ENCODE measurements around the gene OVOL1. TPM values are rescaled to one million over a fixed set of nuclear protein-coding genes. Genes with fewer than 3 reads are reported as not detected.

The OVOL1 gene
- total RNA-seq, 1 experiment from 2014 or later: 10.5 TPM

- intact Hi-C loops (cut with micrococcal nuclease; ENCODE audit: unreplicated experiment): loop anchor here (1.0 to 10.0 kb wide), 3 partner anchors 37 to 285 kb away; partner anchors contain the start of gene MALAT1
- TF ChIP-seq, protein P1, sequence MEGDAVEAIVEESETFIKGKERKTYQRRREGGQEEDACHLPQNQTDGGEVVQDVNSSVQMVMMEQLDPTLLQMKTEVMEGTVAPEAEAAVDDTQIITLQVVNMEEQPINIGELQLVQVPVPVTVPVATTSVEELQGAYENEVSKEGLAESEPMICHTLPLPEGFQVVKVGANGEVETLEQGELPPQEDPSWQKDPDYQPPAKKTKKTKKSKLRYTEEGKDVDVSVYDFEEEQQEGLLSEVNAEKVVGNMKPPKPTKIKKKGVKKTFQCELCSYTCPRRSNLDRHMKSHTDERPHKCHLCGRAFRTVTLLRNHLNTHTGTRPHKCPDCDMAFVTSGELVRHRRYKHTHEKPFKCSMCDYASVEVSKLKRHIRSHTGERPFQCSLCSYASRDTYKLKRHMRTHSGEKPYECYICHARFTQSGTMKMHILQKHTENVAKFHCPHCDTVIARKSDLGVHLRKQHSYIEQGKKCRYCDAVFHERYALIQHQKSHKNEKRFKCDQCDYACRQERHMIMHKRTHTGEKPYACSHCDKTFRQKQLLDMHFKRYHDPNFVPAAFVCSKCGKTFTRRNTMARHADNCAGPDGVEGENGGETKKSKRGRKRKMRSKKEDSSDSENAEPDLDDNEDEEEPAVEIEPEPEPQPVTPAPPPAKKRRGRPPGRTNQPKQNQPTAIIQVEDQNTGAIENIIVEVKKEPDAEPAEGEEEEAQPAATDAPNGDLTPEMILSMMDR (conservative IDR thresholded peaks at IDR 0.05): peak; percentile 94
- TF ChIP-seq EZH2 (IDR thresholded peaks at IDR 0.05; ENCODE audit: low read depth): no peak
- Histone ChIP-seq H4K20me1 (ENCODE audit: insufficient read depth) (no peaks in the 10 kb centered on the region; the same call in 1 of the 2 replicates), H3K27ac (peak overlapping the region; percentile 52), H2AFZ (peak overlapping the region; percentile 80), H3F3A (ENCODE audit: insufficient read depth, low read depth) (peaks cover 36% of the 10 kb centered on the region), H3K27me3 (ENCODE audit: insufficient read depth, low read depth) (no peaks in the 10 kb centered on the region), H3K4me1 (replicated peaks; ENCODE audit: insufficient read depth) (peaks cover 28% of the 10 kb centered on the region), H3K36me3 (ENCODE audit: low read depth) (0 out of 2 replicates have a peak, but pooled peaks cover 3% of the 10 kb centered on the region), H3K9me2 (ENCODE audit: insufficient read depth) (no peaks in the 10 kb centered on the region), H3K4me3 (peak overlapping the region; percentile 58), H3K9me3 (ENCODE audit: insufficient read depth, low read depth) (no peaks in the 10 kb centered on the region), H3K79me2 (ENCODE audit: low read depth) (peaks cover 13% of the 10 kb centered on the region), H3K4me2 (peak overlapping the region; percentile 79)
- TSS peak; percentile 24 for BruUV-seq (replicated peaks)
- POLR2A ChIA-PET (ENCODE audit: unreplicated experiment): no interaction called here
- DNase-seq: peak; percentile 62 to 90
- CTCF ChIA-PET: interaction anchor here (0.6 to 2.7 kb wide), 14 partner anchors 9 to 662 kb away, joined by 3 to 22 read pairs (median 4); partner anchors contain the start of gene KAT5
Observed at GRCh38 chr11:65779919-65780769, 6.7 kb upstream of the OVOL1 start.

DNA sequence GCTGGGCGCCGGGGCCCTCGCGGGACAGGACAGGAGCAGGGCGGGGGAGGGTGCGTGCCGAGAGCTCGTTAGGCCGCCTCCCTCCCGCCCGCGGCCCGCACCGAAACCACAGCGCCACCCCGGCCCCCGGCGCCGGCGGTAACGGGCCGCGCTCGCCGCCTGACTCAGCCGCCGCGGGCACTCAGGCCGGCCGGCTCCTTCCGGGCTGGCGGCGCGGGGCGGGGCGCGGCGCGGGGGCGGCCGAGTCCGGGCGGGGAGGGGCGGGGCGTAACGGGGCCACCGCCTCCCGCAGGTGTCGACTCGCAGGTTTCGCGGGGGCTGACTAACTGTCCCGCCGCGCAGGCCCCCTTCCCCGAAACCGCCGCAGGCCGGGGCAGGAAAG is 6.1 kb upstream of the OVOL1 start, which contains the start of gene AP5B1:
TSS of gene AP5B1 (minus strand) at position 207 of the 382 bp plus-strand sequence. CDS start 385 bp downstream, outside the sequence.
- TF ChIP-seq, protein P1 (conservative IDR thresholded peaks at IDR 0.05): no peak
- no peak for TF ChIP-seq EZH2 (IDR thresholded peaks at IDR 0.05; ENCODE audit: low read depth)
- peaks cover 23% of the 10 kb centered on the region for H3K4me1 ChIP-seq (replicated peaks; ENCODE audit: insufficient read depth)
- peaks cover 40% of the 10 kb centered on the region for H3F3A ChIP-seq (ENCODE audit: insufficient read depth, low read depth)
- peak within 1 kb of the TSS; percentile 58 for H3K4me3 ChIP-seq
- H3K4me2 ChIP-seq: peak within 1 kb of the TSS; percentile 79
- H3K36me3 ChIP-seq (ENCODE audit: low read depth): 0 out of 2 replicates have a peak, but pooled peaks cover 3% of the 10 kb centered on the region
- H3K27me3 ChIP-seq (ENCODE audit: insufficient read depth, low read depth): no peaks in the 10 kb centered on the region
- H2AFZ ChIP-seq: peak within 1 kb of the TSS; percentile 80
- H4K20me1 ChIP-seq (ENCODE audit: insufficient read depth): no peaks in the 10 kb centered on the region; the same call in 1 of the 2 replicates
- DNase-seq: peak; percentile 49 to 83
- H3K79me2 ChIP-seq (ENCODE audit: low read depth): peaks cover 13% of the 10 kb centered on the region
- ChIA-PET CTCF (interaction anchor here (0.6 to 2.5 kb wide), 5 partner anchors 8 to 662 kb away, joined by 3 to 22 read pairs (median 5); partner anchors contain the start of gene KAT5), POLR2A (ENCODE audit: unreplicated experiment) (interaction anchor here (0.6 kb wide), 1 partner anchor 110 kb away, joined by 3 read pairs; the partner anchor contains the start of gene CCDC85B)
- H3K27ac ChIP-seq: peak within 1 kb of the TSS; percentile 52
- intact Hi-C loops (cut with micrococcal nuclease; ENCODE audit: unreplicated experiment): loop anchor here (1.0 to 10.0 kb wide), 3 partner anchors 37 to 286 kb away; partner anchors contain the start of gene MALAT1
- no peaks in the 10 kb centered on the region for H3K9me3 ChIP-seq (ENCODE audit: insufficient read depth, low read depth)
- H3K9me2 ChIP-seq (ENCODE audit: insufficient read depth): no peaks in the 10 kb centered on the region
- BruUV-seq (replicated peaks): no TSS peak
